ENCODE data around the gene RBMS1.

DNA sequence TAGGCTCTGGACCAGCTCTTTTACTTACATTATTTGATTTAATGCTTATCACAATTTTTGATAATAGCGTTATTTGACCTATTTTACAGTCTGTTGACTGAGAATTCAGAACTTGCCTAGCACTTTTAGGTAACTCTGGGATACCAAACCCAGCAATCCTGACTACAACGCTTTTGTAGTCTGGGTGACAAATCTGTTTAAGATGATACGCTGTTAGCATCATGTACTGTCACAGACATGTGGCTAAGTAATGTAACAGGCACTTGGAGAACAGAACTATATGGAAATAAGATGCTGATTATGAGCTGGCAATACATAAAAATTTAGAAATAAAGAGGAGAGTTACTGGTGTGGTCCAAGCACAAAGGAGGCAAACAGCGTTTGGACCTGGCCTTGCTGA, 130.6 kb downstream of the RBMS1 start:
- TF ChIP-seq POLR2A (IDR thresholded peaks at IDR 0.05) = no peak
- TF ChIP-seq, protein P1, sequence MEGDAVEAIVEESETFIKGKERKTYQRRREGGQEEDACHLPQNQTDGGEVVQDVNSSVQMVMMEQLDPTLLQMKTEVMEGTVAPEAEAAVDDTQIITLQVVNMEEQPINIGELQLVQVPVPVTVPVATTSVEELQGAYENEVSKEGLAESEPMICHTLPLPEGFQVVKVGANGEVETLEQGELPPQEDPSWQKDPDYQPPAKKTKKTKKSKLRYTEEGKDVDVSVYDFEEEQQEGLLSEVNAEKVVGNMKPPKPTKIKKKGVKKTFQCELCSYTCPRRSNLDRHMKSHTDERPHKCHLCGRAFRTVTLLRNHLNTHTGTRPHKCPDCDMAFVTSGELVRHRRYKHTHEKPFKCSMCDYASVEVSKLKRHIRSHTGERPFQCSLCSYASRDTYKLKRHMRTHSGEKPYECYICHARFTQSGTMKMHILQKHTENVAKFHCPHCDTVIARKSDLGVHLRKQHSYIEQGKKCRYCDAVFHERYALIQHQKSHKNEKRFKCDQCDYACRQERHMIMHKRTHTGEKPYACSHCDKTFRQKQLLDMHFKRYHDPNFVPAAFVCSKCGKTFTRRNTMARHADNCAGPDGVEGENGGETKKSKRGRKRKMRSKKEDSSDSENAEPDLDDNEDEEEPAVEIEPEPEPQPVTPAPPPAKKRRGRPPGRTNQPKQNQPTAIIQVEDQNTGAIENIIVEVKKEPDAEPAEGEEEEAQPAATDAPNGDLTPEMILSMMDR (IDR thresholded peaks at IDR 0.05) = no peak

All from tibial nerve (tissue), 3 donors.